ENCODE data around the gene FHIT. TPM values are rescaled to one million over a fixed set of nuclear protein-coding genes. Genes with fewer than 3 reads are reported as not detected.
A peak's percentile ranks its signal among the peaks of the same experiment; 100 is the strongest.

FHIT gene
- polyA plus RNA-seq, 3 donors: 25.7 to 31.0 (median 25.7) TPM

- DNase-seq (ENCODE audit: extremely low read depth in 1 of 11, low read depth in 9 of 11, low spot score in 4 of 11): no peak
Measured at GRCh38 chr3:61141227-61141626, 110.0 kb downstream of the FHIT start.

GRCh38 chr3:61139686-61140085, 111.6 kb downstream of the FHIT start:
- no peak for DNase-seq (ENCODE audit: extremely low read depth in 1 of 11, low read depth in 9 of 11, low spot score in 4 of 11)

GRCh38 chr3:61138401-61138800, 112.9 kb downstream of the FHIT start:
- peak in 2 of 11 donors; percentile 20 to 47 for DNase-seq (ENCODE audit: extremely low read depth in 1 of 11, low read depth in 9 of 11, low spot score in 4 of 11)

GRCh38 chr3:61136191-61136590, 115.1 kb downstream of the FHIT start:
- DNase-seq (ENCODE audit: extremely low read depth in 1 of 11, low read depth in 9 of 11, low spot score in 4 of 11): no peak

GRCh38 chr3:61134532-61134931, 116.7 kb downstream of the FHIT start:
- no peak for DNase-seq (ENCODE audit: extremely low read depth in 1 of 11, low read depth in 9 of 11, low spot score in 4 of 11)

GRCh38 chr3:61132062-61132461, 119.2 kb downstream of the FHIT start:
- no peak for DNase-seq (ENCODE audit: extremely low read depth in 1 of 11, low read depth in 9 of 11, low spot score in 4 of 11)

- no peak for DNase-seq (ENCODE audit: extremely low read depth in 1 of 11, low read depth in 9 of 11, low spot score in 4 of 11)
Measured at GRCh38 chr3:61118830-61119229, 132.4 kb downstream of the FHIT start.

- no peak for DNase-seq (ENCODE audit: extremely low read depth in 1 of 11, low read depth in 9 of 11, low spot score in 4 of 11)
Measured at GRCh38 chr3:61117045-61117898, 134.0 kb downstream of the FHIT start.

GRCh38 chr3:61114316-61114953, 136.8 kb downstream of the FHIT start:
- DNase-seq (ENCODE audit: extremely low read depth in 1 of 11, low read depth in 9 of 11, low spot score in 4 of 11): no peak

- no peak for DNase-seq (ENCODE audit: extremely low read depth in 1 of 11, low read depth in 9 of 11, low spot score in 4 of 11)
Measured at GRCh38 chr3:61111825-61112224, 139.4 kb downstream of the FHIT start.

GRCh38 chr3:61110576-61110975, 140.7 kb downstream of the FHIT start:
- no peak for DNase-seq (ENCODE audit: extremely low read depth in 1 of 11, low read depth in 9 of 11, low spot score in 4 of 11)

- DNase-seq (ENCODE audit: extremely low read depth in 1 of 11, low read depth in 9 of 11, low spot score in 4 of 11): no peak
Measured at GRCh38 chr3:61108247-61109019, 142.8 kb downstream of the FHIT start.

GRCh38 chr3:61094608-61095007, 156.6 kb downstream of the FHIT start:
- DNase-seq (ENCODE audit: extremely low read depth in 1 of 11, low read depth in 9 of 11, low spot score in 4 of 11): no peak

- DNase-seq (ENCODE audit: extremely low read depth in 1 of 11, low read depth in 9 of 11, low spot score in 4 of 11): no peak
Measured at GRCh38 chr3:61093364-61093763, 157.9 kb downstream of the FHIT start.

- peak in 7 of 11 donors; percentile 6 to 42 (median 19) for DNase-seq (ENCODE audit: extremely low read depth in 1 of 11, low read depth in 9 of 11, low spot score in 4 of 11)
Measured at GRCh38 chr3:61092870-61093269, 158.4 kb downstream of the FHIT start.

GRCh38 chr3:61090389-61091169, 160.7 kb downstream of the FHIT start:
- DNase-seq (ENCODE audit: extremely low read depth in 1 of 11, low read depth in 9 of 11, low spot score in 4 of 11): no peak

- DNase-seq (ENCODE audit: extremely low read depth in 1 of 11, low read depth in 9 of 11, low spot score in 4 of 11): no peak
Measured at GRCh38 chr3:61087465-61087864, 163.8 kb downstream of the FHIT start.

- no peak for DNase-seq (ENCODE audit: extremely low read depth in 1 of 11, low read depth in 9 of 11, low spot score in 4 of 11)
Measured at GRCh38 chr3:61081554-61081953, 169.7 kb downstream of the FHIT start.
